Right lobe of liver (tissue), 6 donors: ENCODE measurements around the gene SPATA16. TPM values are rescaled to one million over a fixed set of nuclear protein-coding genes. Genes with fewer than 3 reads are reported as not detected.

Experiments used
- ATAC-seq, 4 donors: fragments of 200-7000 bp; cut with Tn5 transposase; one replicate each; pipeline ENCODE4 v1.9.1; 2020; ENCODE audit warnings: mild to moderate bottlenecking in 4 of 4, moderate library complexity in 4 of 4
- DNase-seq, 3 donors: peaks; one replicate each; pipeline ENCODE4 v3.0.0-alpha.2; 2020
- H3K27ac ChIP-seq, 3 donors: fragments of 200-600 bp; one replicate each; pipeline ENCODE4 v1.8.0; 2022
- H3K27me3 ChIP-seq, 2 donors: fragments of 200-600 bp; one replicate each; pipeline ENCODE4 v1.8.0; 2022
- H3K36me3 ChIP-seq, 4 donors: fragments of 200-600 bp; sonication (generic) in 1 of 4; one replicate each; pipeline versions ENCODE4 v1.5.1 to v1.8.0; 2017 to 2022; ENCODE audit warnings: control low read depth in 1 of 4
- H3K4me1 ChIP-seq, 4 donors: fragments of 200-600 bp; sonication (generic) in 1 of 4; one replicate each; pipeline versions ENCODE4 v1.5.1 to v1.8.0; 2017 to 2022; ENCODE audit warnings: control low read depth in 1 of 4
- H3K4me3 ChIP-seq, 3 donors: fragments of 200-600 bp; one replicate each; pipeline ENCODE4 v1.8.0; 2022
- H3K9me3 ChIP-seq, 4 donors: fragments of 200-600 bp; sonication (generic) in 1 of 4; one replicate each; pipeline versions ENCODE4 v1.5.1 to v1.8.0; 2017 to 2022; ENCODE audit warnings: control low read depth in 1 of 4
- POLR2A ChIP-seq: fragments of 450-650 bp; IDR thresholded peaks from one replicate; pipeline ENCODE4 v1.6.1; 2017; ENCODE audit warnings: antibody characterized with exemption, mild to moderate bottlenecking
- WGBS: methylation state at CpG from one replicate; pipeline ENCODE4 v1.1.6; 2018; ENCODE audit warnings: low coverage, low lambda C conversion rate; ENCODE audit not compliant: insufficient coverage; ENCODE audit errors: missing lambda C conversion rate; 5-methylcytosine and 5-hydroxymethylcytosine counted together
- intact Hi-C, 2 donors: fragments of 100-400 bp; cut with DNase I; formaldehyde crosslinking; loops; one replicate each; pipeline versions ENCODE4 v1.11.2 to v1.14.1; 2022
- total RNA-seq, 6 experiments: library from RNA; depleted of rRNA in 2 of 6; stranded (reverse); fragments of >200 nt in 2 of 6; fragmentation: NEBNext Ultra II Directional in 3 of 6; extraction: Animal tissue kit (Norgen Biotek cat#: 25700) in 3 of 6; gene quantifications; one replicate each; pipeline versions ENCODE4 v1.1.0 to v1.2.4, GENCODE V29; 2016 to 2023
- TF ChIP-seq, protein P1 (sequence below), 4 donors: fragments of 200-600 bp in 3 of 4; fragments of 450-650 bp in 1 of 4; IDR thresholded peaks; one replicate each; pipeline versions ENCODE4 v1.5.1 to v1.8.0; 2016 to 2022; ENCODE audit warnings: antibody characterized with exemption in 4 of 4, mild to moderate bottlenecking in 2 of 4
- donor health status: DM: no; HTN: yes; CAD: no.
- donor health status: DM: no; HTN: no; CAD: no.
- donor health status: DM: no; HTN: no; CAD: no.
- donor health status: DM: no; HTN: yes; CAD: no.
- donor health status: DM: no; HTN: yes; CAD: no.

SPATA16 gene
- total RNA-seq, 6 experiments from 2014 or later: not detected

- Histone ChIP-seq H3K4me3 (no peak overlapping the region), H3K27ac (no peak overlapping the region), H3K4me1 (no peaks in the 10 kb centered on the region), H3K9me3 (no peaks in the 10 kb centered on the region), H3K36me3 (no peaks in the 10 kb centered on the region), H3K27me3 (no peaks in the 10 kb centered on the region)
- intact Hi-C loops: no loop called here
- DNase-seq (no peak), ATAC-seq (no peak)
- no peak for TF ChIP-seq POLR2A
- TF ChIP-seq, protein P1, sequence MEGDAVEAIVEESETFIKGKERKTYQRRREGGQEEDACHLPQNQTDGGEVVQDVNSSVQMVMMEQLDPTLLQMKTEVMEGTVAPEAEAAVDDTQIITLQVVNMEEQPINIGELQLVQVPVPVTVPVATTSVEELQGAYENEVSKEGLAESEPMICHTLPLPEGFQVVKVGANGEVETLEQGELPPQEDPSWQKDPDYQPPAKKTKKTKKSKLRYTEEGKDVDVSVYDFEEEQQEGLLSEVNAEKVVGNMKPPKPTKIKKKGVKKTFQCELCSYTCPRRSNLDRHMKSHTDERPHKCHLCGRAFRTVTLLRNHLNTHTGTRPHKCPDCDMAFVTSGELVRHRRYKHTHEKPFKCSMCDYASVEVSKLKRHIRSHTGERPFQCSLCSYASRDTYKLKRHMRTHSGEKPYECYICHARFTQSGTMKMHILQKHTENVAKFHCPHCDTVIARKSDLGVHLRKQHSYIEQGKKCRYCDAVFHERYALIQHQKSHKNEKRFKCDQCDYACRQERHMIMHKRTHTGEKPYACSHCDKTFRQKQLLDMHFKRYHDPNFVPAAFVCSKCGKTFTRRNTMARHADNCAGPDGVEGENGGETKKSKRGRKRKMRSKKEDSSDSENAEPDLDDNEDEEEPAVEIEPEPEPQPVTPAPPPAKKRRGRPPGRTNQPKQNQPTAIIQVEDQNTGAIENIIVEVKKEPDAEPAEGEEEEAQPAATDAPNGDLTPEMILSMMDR (IDR thresholded peaks at IDR 0.05): no peak
- 64% methylated on average over 2 of the region's 2 CpGs for WGBS
Measured at GRCh38 chr3:173003471-173003870, 137.6 kb downstream of the SPATA16 start.

- ATAC-seq (no peak), DNase-seq (no peak)
- Histone ChIP-seq H3K9me3 (no peaks in the 10 kb centered on the region), H3K4me1 (no peaks in the 10 kb centered on the region), H3K27ac (no peak overlapping the region), H3K36me3 (no peaks in the 10 kb centered on the region), H3K27me3 (no peaks in the 10 kb centered on the region), H3K4me3 (no peak overlapping the region)
- intact Hi-C loops: no loop called here
- TF ChIP-seq POLR2A: no peak
- TF ChIP-seq, protein P1 (IDR thresholded peaks at IDR 0.05): no peak
Measured at GRCh38 chr3:173001622-173002021, 139.4 kb downstream of the SPATA16 start.

DNA sequence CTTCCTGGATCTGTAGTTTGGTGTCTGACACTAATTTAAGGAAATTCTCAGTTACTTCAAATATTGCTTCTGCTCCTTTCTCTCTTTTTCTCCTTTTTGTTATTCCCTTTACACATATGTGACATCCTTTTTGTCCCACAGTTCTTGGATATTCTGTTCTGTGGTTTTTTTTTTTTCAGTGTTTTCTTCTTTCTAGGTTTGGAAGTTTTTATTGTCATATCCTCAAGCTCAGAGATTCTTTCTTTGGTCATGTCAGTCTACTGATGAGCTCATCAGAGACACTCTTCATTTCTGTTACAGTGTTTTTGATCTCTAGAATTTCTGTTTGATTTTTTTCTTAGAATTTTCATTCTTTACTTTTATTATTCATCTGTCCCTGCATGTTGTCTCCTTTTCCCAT is 140.5 kb downstream of the SPATA16 start:
- no peak for ATAC-seq
- Histone ChIP-seq H3K4me1 (no peaks in the 10 kb centered on the region), H3K27me3 (no peaks in the 10 kb centered on the region), H3K27ac (no peak overlapping the region), H3K36me3 (no peaks in the 10 kb centered on the region), H3K9me3 (no peaks in the 10 kb centered on the region), H3K4me3 (no peak overlapping the region)
- intact Hi-C loops: no loop called here
- DNase-seq: no peak
- no peak for TF ChIP-seq POLR2A
- TF ChIP-seq, protein P1 (IDR thresholded peaks at IDR 0.05): no peak

DNA sequence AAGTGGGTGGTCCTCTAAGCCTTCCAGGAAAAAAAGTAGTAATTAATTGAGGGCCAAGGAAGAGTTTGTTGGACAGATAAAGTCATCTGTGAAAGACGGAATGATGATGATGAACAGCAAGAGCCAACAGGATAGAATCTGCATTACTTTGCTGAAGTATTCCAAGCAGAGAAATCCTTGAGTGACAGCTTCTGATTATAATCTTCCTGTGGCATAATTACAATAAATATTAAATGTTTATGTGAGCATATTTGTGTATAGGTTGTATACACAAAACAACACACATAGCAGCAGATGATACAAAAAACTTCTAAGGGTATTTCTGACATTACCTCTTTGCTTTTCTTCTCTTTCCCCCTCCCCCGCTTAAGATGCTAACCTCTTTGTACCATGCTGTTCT is 147.6 kb downstream of the SPATA16 start:
- TF ChIP-seq, protein P1 (IDR thresholded peaks at IDR 0.05): no peak
- TF ChIP-seq POLR2A: no peak
- no peak overlapping the region for H3K4me3 ChIP-seq
- DNase-seq (no peak), ATAC-seq (no peak)
- H3K4me1 ChIP-seq: no peaks in the 10 kb centered on the region
- H3K27me3 ChIP-seq: no peaks in the 10 kb centered on the region
- H3K27ac ChIP-seq: no peak overlapping the region
- no peaks in the 10 kb centered on the region for H3K36me3 ChIP-seq
- WGBS: 59% methylated on average over 2 of the region's 2 CpGs
- no peaks in the 10 kb centered on the region for H3K9me3 ChIP-seq
- intact Hi-C loops: no loop called here

DNA sequence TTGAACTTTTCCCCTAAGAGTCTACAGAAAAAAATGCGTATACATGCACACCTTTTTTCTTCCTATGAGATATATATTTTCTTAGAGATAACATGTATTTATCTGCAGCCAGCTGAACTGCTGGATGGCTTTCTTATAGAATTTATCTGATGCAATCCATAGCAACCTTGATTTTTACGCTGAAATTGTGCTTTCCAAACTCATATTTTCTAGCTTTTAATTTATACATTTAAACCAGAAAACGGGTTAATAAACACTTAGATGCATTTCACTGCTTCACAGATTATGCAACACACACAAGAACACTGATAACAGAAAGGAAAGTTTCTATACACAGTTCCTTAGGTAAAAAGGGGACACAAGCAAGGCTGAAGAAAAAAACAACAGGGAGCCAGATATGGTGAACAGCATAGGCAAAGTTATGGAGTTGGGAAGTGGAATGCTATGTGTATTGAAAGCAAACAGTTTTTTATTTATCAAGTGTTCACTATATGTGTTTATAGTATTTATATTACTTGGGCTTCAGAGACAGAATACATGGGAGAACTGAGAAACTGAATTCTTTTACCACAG is 149.5 kb downstream of the SPATA16 start:
- DNase-seq: no peak
- no peak overlapping the region for H3K4me3 ChIP-seq
- no peaks in the 10 kb centered on the region for H3K4me1 ChIP-seq
- no peaks in the 10 kb centered on the region for H3K9me3 ChIP-seq
- intact Hi-C loops: no loop called here
- TF ChIP-seq, protein P1 (IDR thresholded peaks at IDR 0.05): no peak
- TF ChIP-seq POLR2A: no peak
- H3K27me3 ChIP-seq: no peaks in the 10 kb centered on the region
- no peaks in the 10 kb centered on the region for H3K36me3 ChIP-seq
- WGBS: 30% methylated on average over 3 of the region's 3 CpGs
- H3K27ac ChIP-seq: no peak overlapping the region
- ATAC-seq: no peak
